Astrocyte of the cerebellum (primary cell): ENCODE measurements around the gene S100A2.
"Not testable (repeated sequence)": the region's sequence is repeated elsewhere in the genome, so short reads cannot be mapped to it uniquely, and the experiment has no call there.

ENCODE experiments used
- DNase-seq: peaks from one replicate; pipeline ENCODE4 v3.0.0-alpha.2; 2011; ENCODE audit warnings: low read depth
- H3K4me3 ChIP-seq: 2 replicates; pipeline ENCODE4 v1.5.1; 2011; ENCODE audit warnings: mild to moderate bottlenecking, low read depth, low read length, moderate library complexity
- in situ Hi-C: cut with HindIII; loops from 2 replicates; pipeline ENCODE4 v1.10.0; 2017; ENCODE audit warnings: low sequenced_read_pairs
- TF ChIP-seq, protein P1 (sequence below): IDR thresholded peaks from 2 replicates; pipeline ENCODE4 v1.5.1; 2012; ENCODE audit warnings: low read length, low read depth, moderate library complexity, mild to moderate bottlenecking; ENCODE audit errors: missing control alignments

Gene S100A2

DNA sequence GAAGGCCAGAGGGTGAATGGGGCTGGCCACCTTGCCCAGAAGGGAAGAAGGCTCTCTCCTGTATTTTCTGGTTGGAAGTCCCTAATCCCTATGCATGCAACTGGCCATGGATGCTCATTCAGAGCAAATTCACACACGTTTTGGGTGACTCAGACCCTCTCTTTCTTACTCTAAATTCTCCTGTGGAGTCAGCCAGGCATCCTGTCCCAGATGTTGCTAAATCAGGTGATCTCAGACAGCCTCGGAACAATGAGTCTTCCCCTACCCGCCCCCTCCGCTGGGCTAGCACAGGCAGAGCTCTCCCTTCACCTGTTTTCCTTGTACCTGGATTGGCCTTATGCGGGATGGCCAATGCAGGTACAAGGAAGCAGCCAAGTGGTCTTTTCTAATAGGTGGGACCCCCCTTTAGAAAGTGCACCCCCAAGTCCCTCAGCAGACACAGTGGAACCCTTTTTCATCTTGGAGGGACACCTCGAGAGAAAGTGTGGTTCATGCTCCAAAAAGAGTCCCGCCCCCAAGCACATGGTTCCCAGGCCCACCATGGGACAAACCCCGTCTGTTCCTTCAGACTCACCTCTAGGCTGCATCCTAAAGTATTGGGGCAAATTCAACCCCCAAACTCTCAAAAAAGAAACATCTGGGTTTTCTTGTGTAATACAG is 38.5 kb downstream of the S100A2 start:
- in situ Hi-C loops, result no loop called here
- TF ChIP-seq, protein P1, sequence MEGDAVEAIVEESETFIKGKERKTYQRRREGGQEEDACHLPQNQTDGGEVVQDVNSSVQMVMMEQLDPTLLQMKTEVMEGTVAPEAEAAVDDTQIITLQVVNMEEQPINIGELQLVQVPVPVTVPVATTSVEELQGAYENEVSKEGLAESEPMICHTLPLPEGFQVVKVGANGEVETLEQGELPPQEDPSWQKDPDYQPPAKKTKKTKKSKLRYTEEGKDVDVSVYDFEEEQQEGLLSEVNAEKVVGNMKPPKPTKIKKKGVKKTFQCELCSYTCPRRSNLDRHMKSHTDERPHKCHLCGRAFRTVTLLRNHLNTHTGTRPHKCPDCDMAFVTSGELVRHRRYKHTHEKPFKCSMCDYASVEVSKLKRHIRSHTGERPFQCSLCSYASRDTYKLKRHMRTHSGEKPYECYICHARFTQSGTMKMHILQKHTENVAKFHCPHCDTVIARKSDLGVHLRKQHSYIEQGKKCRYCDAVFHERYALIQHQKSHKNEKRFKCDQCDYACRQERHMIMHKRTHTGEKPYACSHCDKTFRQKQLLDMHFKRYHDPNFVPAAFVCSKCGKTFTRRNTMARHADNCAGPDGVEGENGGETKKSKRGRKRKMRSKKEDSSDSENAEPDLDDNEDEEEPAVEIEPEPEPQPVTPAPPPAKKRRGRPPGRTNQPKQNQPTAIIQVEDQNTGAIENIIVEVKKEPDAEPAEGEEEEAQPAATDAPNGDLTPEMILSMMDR, result no peak
- no peak for DNase-seq
- no peak overlapping the region for H3K4me3 ChIP-seq

DNA sequence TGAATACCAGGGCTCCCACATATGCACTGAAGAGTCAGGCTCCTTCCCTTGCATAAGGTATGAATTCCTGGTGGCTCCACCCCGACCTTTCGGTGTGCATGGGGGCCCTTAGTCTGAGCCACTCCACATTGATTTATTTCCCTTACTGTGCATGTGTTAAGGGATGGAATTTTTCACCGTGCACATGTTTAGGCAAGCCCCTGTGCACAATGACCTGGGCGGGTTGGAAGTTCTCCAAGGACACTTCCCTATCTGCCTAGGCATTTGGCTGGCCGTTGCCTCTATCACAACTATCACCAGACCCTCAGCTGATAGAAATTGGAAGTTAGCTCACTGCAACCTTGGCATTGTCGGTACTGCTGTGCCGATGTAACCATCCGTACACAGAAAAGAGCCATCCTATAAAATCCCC is 39.5 kb downstream of the S100A2 start:
- no peak overlapping the region for H3K4me3 ChIP-seq
- in situ Hi-C loops, result no loop called here
- no peak for DNase-seq
- TF ChIP-seq, protein P1, result no peak

DNA sequence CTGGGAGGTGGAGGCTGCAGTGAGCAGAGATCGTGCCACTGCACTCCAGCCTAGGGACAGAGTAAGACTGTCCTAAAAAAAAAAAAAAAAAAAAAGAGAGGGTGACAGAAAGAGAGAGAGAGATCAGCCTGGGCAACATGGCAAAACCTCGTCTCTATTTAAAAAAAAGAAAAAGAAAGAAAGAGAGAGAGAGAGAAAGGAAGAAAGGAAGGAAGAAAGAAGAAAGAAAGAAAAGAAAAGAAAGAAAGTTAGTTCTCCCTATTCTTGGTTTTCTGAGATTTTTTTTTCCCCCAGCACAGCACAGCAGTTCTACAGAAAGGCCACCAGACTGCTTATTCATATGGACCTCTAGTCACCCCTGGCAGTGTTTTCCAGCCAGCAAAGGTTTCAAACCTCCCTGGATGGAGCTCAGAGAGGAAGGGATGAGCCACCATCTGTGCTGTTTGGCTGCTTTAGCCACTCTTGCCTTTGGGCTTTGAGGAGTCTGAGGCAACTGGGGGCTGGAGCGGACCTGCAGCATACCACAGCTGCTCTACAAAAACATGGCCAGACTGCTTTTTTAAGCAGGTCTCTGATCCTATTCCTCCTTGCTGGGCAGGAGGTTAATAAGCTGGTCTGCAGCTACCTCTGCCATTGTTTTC is 40.4 kb downstream of the S100A2 start:
- no peak overlapping the region for H3K4me3 ChIP-seq
- TF ChIP-seq, protein P1, result no peak
- in situ Hi-C loops, result no loop called here
- DNase-seq, result no peak

DNA sequence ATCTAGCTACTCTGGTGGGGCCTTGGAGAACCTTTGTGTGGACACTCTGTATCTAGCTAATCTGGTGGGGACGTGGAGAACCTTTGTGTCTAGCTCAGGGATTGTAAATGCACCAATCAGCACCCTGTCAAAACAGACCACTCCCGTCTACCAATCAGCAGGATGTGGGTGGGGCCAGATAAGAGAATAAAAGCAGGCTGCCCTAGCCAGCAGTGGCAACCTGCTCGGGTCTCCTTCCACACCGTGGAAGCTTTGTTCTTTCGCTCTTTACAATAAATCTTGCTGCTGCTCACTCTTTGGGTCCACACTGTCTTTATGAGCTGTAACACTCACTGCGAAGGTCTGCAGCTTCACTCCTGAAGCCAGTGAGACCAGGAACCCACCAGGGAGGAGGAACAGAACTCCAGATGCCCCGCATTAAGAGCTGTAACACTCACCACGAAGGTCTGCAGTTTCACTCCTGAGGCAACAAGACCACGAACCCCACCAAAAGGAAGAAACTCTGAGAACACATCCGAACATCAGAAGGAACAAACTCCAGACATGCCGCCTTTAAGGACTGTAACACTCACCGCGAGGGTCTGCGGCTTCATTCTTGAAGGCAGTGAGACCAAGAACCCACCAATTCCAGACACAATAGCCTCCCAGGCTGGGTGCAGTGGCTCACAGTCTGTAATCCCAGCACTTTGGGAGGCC is 43.1 kb downstream of the S100A2 start:
- in situ Hi-C loops, H3K4me3 ChIP-seq: not testable (repeated sequence)

DNA sequence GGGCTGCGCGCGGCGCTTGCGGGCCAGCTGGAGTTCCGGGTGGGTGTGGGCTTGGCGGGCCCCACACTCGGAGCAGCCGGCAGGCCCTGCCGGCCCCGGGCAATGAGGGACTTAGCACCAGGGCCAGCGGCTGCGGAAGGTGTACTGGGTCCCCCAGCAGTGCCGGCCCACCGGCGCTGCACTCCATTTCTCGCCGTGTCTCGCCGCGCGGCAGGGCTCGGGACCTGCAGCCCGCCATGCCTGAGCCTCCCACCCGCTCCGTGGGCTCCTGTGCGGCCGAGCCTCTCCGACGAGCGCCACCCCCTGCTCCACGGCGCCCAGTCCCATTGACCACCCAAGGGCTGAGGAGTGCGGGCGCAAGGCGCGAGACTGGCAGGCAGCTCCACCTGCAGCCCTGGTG is 43.8 kb downstream of the S100A2 start:
- DNase-seq, in situ Hi-C loops, H3K4me3 ChIP-seq: not testable (repeated sequence)

More for the DNA sequence above, 43.1 kb downstream of the S100A2 start:
- DNase-seq, result not testable (repeated sequence)

DNA sequence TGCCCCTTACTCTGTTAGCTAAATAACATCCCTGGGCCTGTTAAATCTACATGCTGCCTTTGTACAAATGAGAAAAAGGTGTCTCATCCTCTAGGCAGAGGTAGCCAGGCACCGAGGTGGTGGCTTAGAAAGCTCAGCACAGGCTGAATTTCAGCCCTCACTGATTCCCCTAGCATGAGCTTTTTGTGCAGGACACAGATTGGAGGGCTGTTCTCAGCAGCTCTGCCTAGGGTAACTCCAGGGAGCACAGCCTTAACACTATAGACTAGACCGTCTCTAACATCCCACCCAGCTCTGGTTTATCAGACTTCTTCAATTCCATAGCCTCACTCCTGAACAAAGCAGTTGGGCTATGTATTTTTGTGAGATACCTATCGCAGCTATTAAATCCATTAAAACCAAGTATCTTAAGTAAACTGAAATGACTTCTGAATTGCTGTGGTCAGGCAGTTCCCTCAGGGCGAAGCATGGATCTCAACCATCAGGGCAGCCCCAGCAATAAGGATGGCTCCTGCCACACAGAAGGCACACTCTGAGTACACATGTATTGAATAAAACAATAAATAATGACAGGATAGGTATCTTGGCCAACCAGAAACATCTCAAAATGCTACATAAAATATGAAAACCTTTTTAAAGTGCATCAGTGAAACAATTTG is 44.7 kb downstream of the S100A2 start:
- in situ Hi-C loops, result no loop called here
- DNase-seq, result no peak
- no peak overlapping the region for H3K4me3 ChIP-seq
- TF ChIP-seq, protein P1, result no peak

DNA sequence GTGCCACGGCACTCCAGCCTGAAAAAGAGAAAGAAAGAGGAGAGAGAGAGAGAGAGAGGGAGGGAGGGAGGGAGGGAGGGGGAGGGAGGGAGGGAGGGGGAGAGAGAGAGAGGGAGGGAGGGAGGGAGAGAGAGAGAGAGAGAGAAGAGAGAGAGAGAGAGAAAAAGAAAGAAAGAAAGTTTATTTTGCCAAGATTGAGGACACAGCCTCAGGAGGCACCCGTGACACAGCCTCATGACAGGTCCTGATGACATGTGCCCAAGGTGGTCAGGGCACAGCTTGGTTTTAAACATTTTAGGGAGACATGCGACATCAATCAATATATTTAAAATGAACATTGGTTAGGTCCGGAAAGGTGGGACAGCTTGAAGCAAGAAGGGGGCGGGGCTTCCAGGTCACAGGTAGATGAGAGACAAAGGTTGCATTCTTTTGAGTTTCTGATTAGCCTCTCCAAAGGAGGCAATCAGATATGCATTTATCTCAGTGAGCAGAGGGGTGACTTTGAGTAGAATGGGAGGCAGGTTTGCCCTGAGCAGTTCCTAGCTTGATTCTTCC is 45.4 kb downstream of the S100A2 start:
- DNase-seq, H3K4me3 ChIP-seq, in situ Hi-C loops: not testable (repeated sequence)
